GM23248 (cell line): Measurements from ENCODE around the gene EIPR1.

Experiments
- EZH2 ChIP-seq: fragments of 200-600 bp; sonication (generic); IDR thresholded peaks from 2 replicates; pipeline ENCODE4 v1.6.1; 2018; ENCODE audit warnings: antibody characterized with exemption, mild to moderate bottlenecking; ENCODE audit not compliant: insufficient read depth, poor library complexity, severe bottlenecking
- EZH2phosphoT487 ChIP-seq: fragments of 200-600 bp; sonication (generic); IDR thresholded peaks from 2 replicates; pipeline ENCODE4 v1.6.1; 2018; ENCODE audit warnings: antibody characterized with exemption, moderate library complexity, mild to moderate bottlenecking, low read depth; ENCODE audit not compliant: insufficient read depth

DNA sequence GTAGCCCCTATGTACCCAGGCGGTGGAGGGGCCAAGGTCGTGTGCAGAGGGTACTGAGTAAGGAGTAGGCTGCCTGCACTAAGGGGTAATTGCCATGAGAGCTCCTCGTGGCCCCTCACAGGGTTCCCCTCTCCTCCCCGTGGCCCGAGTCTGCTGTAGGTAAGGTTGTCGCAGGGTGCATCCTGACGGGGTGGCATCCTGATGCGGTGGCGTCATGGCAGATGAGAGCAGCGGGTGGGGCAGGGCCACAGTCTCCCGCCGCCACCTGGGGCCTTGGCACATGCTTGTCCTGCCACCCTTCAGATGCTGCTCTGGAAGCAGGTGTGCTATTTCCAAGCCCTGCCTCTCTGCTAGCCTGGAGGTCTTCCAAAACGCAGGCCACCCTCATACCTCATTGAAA lies 89.7 kb downstream of the EIPR1 start:
- TF ChIP-seq EZH2 (no peak), EZH2phosphoT487 (no peak)
